GM15510 (cell line): ENCODE results near the gene KCNG1.

ENCODE experiments used
- POLR2A ChIP-seq: IDR thresholded peaks from 3 replicates; pipeline ENCODE4 v1.6.1; 2011; ENCODE audit warnings: borderline replicate concordance; ENCODE audit not compliant: insufficient read length; ENCODE audit errors: extremely low read depth

KCNG1 gene

DNA sequence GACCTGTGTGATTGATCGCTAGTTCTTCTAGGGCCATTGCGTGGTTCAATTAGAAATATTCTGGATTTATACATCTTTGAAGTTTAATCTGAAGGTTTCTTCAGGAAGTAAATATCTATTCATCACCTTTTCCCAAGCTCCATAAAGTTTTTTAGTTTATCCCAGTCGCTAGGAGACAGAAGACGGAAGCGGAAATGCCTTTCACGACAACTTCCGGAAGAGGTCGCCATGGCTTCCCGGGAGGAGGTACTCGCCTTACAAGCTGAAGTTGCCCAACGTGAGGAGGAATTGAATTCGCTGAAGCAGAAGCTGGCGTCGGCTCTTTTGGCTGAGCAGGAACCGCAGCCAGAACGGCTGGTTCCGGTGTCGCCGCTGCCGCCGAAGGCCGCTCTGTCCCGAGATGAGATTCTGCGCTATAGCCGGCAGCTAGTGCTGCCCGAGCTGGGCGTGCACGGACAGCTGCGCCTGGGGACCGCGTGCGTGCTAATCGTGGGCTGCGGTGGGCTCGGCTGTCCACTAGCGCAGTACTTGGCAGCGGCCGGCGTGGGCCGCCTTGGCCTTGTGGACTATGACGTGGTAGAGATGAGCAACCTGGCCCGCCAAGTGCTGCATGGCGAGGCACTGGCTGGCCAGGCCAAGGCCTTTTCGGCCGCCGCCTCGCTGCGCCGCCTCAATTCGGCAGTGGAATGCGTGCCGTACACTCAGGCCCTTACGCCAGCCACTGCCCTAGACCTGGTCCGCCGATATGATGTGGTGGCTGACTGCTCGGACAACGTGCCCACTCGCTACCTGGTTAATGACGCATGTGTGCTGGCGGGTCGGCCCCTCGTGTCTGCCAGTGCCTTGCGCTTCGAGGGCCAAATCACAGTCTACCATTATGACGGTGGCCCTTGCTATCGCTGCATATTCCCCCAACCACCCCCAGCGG lies 64.0 kb downstream of the KCNG1 start, which contains the start of gene MOCS3:
MOCS3 (plus strand) TSS at position 204 of the 928 bp plus-strand sequence; CDS start at position 229, 25 bp downstream.
- no peak for TF ChIP-seq POLR2A

DNA sequence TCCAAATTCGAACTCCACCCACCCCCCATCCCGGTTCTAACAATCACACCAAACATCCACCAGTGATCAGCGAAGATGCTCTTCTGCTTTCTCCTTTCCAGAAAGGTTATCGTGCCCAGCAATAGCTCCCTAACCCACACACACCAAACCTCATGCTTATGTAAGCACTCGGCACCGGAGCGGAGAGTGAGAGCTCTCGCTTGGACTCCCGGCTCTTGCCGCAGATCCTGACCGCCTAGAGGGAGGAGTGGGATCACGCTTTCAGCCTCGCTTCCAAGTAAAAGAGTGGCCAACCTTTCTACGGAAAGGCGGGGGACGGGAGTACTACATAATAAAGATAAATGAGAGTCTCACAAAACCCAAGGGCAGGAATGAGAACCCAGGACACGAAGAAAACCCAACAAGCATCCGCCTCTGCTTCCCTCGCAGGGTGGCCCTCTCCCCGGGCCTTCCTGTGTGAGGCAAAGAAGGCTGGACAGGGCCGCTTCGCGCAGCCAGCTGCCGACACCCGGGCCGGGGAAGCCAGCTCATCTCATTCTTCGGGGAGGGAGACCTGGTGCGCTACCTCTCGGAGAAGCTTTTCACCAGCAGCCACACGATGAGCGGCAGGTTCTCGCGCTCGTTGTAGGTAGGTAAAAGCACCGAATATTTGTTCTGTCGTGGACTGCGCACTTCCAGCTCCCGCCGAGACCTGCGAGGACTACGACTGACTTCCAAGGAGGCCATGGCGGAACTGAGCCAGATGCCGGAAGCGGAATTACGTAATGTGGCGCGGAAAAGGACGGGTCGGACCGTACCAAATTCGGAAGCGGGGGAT lies 64.9 kb downstream of the KCNG1 start, which contains the start of gene DPM1:
DPM1 (minus strand) TSS at position 735 of the 817 bp plus-strand sequence; CDS start at position 726, 9 bp downstream.
- TF ChIP-seq POLR2A: peak; percentile 91

- TF ChIP-seq POLR2A: no peak
Observed at GRCh38 chr20:50957276-50957675, 65.6 kb downstream of the KCNG1 start.

DNA sequence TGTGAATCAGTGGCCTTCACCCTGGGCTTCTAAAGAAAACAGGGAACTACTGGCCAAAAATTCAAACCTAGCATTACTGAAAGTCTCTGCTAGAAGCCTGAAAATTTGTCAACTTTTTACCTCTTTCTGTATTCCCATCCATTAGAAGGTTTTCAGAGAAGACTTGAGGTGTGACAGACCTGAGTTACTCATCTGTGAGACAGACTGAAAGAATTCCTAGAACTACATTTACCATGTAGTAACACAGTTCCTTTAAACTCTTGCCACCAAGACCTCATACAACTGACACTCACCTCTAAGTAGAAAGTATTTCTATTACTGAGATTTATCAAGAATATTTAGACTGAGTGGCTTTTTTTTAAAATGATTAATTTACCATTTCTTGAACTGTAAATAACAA lies 69.1 kb downstream of the KCNG1 start:
- no peak for TF ChIP-seq POLR2A
